ENCODE data around the gene PARP16.

Gene PARP16, protein sequence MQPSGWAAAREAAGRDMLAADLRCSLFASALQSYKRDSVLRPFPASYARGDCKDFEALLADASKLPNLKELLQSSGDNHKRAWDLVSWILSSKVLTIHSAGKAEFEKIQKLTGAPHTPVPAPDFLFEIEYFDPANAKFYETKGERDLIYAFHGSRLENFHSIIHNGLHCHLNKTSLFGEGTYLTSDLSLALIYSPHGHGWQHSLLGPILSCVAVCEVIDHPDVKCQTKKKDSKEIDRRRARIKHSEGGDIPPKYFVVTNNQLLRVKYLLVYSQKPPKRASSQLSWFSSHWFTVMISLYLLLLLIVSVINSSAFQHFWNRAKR

GRCh38 chr15:65286704-65287519 is at the start of gene PARP16:
TSS of gene PARP16 (minus strand) at chr15:65286883. CDS start at chr15:65286426, 457 bp downstream.
- peak; percentile 93 for DNase-seq

DNA sequence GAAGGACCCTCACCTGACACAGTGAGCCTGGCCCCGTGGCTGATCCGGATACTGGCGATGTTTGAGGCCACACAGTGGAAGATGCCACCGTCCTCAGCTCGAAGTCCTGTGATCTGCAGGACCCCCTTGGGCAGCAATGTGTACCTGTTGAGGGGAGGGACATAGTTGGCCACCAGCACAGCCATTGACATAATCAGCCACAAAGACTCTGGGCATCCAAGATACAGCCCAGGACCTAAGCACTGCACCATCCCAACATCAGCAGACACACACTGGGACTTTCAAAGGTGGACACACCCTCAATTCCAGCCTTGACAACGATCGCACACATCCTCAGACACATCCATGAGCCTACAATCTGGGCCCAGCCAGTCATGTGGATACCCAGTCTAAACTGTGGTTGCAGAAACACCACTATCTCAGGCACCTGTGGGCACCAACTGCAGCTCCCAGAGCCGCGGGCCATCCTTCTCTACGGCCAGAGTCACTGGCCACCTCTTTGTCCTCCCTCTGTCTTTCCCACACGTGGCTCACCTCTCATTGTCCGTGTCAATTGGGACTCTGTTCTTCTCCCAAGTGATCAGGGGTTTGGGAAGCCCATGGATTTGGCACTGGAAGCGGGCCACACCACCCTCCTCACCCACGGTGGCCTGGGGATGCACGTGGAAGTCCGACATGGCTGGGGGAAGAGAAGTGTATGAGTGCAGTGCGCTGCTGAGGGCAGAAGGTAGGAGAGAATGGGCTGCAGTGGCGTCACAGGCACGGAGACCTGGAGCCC is 48.8 kb upstream of the PARP16 start:
- peak; percentile 10 for DNase-seq

GRCh38 chr15:65334586-65335231 is 48.0 kb upstream of the PARP16 start:
- peak; percentile 15 for DNase-seq

DNA sequence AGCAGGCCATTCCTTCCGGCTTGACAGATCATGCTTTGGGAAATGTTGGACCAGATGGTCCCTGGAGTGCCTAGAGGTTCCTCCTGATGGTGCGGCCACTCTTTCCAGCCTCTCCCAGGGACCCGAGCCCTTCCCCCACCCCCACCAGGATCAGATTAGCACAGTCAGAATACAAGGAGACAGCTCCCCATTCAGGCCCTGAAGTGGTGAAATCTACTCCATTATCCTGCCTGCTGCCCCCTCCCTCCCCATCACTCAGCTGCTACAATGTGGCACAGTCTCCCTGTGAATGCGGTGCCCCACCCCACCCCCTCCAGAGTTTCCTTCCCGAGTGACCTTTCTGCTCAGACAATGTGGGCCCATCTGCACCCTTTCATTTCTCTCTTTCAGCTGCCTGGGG is 47.2 kb upstream of the PARP16 start:
- no peak for DNase-seq

DNA sequence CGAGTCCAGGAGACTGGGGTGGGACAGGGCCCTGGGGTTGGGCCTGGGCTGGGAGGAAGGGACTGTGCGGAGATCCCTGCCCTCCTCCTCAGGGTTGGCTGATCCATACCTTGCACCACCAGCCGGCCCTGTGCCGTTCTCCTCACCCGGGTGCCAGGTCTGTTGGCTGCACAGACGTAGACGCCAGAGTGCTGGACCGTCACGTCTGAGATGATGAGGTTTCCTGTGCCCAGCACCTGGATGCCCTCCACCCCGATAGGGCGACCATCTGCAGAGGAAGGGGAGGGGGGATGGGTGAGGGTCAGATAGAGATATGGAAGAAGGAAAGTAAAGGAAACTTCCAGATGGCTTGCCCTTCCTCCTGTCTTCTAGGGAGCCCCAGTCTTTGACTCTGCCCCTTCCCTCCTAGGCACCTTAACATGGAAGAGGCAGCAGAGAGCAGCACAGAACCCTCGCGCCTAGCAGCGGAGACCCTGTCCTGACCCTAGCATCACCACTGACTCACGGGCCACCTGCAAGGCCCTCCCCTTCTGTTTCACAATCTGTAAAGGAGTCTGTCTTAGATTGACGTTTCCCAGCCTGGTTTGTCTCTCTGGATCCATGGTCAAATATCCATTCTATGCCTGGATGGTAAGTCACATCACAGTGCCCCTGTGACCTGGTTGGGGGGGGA is 46.6 kb upstream of the PARP16 start:
- DNase-seq = peak; percentile 15

DNA sequence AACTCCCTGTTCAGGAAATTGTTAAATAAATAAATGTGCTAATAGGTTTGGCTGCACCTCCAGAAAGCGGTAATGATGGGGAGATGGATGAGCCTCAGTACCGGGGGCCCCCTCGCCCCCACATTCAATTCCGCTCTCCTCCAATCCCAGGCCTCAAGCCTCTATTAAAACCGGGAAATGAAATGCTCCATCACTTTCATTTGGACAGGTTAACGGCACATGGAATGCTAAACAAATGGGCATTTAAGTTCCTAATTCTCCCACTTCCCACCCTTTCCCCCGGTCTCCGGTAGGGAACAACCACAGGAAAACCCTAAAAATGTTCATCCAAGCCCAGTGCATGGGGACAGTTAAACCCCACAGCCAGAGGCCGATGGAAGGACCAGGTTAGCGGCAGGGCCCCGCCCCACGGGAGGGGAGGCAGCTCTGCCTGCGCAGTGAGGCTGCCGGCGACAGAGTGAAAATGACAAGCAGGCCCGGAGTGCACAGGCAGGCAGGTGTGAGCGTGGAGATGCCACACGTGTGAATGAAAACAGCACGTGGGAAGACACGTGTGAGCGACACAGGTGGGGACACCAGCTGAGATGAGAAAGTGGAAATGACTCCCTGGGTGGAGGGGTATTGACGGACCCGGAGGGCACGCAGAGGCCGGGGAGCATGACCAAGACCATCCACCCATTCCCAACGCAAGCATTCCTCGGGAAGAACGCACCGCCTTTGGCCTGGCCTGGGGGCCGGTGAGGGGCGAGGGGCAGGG is 45.9 kb upstream of the PARP16 start:
- DNase-seq = peak; percentile 20

- DNase-seq = peak; percentile 26
These were observed 45.1 kb upstream of the PARP16 start for GRCh38 chr15:65331811-65332210.

DNA sequence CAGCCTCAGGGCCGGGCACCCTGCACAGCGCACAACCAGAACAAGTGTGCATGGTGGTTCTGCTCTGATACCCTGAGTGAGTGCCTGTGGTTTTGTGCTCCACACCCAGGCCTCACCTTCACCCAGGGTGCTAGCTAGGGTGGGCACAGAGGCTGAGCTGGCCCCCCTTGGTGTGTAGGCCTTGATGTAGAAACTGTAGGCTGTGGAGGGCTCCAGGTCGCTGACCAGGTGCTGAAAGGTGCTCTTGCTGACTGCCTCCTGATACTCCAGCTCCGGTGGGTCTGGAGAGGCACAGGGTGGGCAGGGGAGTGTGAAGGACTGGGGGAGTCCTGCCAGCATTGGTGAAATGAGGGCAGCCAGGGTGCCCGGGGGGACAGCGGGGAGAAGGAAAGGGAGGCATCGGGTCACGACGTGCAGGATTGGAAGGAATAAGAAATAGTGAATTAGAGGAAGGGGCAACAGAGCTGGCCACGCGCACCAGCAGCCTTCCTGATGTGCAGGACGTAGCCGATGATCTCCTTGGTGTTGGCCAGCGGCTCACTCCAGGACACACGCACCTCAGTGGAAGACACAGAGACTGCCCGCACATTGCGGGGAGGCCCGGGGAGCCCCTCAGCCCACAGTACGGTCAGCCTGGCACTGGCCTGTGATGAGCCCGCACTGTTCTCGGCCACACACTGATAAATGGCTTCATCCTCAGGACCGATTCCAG is 44.4 kb upstream of the PARP16 start:
- DNase-seq = peak; percentile 18

DNA sequence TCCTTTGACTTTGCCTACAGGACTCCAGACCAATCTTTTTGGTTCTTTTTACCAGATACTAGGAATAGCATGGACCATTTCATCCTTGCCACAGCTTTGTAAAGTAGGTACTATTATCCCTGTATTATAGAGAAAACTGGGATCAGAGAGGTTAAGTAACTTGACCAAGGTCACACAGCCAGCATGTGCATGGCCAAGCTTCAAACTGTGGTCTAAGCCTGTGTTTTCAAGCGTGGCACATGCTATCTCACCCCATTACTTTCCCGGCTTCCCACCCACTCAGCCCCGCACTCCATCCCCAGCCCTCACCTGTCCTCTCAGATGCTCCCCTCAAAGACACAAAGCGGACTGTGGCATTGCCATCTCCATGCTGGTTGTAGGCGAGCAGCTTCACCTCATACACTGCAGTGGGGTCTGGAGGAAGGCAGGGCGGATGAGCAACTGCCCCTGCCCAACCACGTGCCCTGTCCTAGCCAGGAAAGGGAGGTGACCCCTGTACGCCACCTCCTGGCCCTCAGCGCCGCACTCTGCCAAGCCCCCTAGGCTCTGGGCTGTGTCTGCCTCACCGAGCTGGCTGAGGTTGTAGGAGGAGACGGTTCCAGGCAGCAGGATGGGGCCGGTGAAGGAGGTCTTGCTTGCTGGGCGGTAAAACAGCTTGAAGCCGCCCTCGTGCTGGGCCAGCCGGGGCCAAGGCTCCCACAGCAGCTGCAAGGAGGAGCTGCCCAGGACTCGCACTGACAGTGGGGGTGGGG is 43.5 kb upstream of the PARP16 start:
- DNase-seq = peak; percentile 26

GRCh38 chr15:65329288-65329983 is 42.8 kb upstream of the PARP16 start:
- peak; percentile 19 for DNase-seq

DNA sequence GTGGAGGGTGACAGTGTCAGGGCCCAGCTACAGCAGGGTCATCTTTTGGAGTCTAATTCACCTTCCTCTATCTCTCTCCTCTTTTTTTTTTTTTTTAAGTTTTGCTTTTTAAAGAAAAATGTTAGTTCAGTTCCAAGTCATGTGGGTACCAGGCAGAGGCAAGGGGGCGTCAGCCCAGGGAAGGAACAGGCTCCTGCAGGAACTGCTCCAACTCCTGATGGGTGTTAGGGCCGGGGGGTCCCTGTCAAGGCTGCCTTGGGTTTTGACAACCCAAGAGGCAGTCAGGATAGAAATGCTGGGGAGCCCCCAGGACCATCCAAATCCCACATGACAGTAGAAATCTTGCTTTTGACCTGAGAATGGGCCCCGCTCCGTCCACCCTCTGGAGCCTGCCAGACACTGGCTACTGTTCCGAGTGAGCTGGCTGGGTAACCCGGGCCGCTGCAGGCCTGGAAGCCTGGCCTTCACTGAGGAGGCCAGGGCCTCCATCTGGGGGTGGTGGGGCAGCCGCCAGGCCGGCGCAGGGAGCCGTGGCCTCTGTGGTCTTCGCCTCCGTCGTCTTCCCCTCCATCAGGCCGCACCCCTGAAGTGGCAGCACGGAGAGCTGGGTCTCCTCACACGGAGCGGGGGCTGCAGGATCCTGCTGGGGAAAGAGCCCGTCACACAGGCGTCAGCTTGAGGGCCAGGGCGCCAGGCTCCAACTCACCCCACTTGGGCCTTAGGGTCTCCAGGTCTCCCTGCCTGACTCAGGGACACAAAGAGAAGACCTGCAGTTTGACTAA is 42.0 kb upstream of the PARP16 start:
- peak; percentile 16 for DNase-seq

GRCh38 chr15:65327651-65328393 is 41.1 kb upstream of the PARP16 start:
- no peak for DNase-seq

GRCh38 chr15:65326818-65327217 is 40.1 kb upstream of the PARP16 start:
- peak; percentile 10 for DNase-seq

DNA sequence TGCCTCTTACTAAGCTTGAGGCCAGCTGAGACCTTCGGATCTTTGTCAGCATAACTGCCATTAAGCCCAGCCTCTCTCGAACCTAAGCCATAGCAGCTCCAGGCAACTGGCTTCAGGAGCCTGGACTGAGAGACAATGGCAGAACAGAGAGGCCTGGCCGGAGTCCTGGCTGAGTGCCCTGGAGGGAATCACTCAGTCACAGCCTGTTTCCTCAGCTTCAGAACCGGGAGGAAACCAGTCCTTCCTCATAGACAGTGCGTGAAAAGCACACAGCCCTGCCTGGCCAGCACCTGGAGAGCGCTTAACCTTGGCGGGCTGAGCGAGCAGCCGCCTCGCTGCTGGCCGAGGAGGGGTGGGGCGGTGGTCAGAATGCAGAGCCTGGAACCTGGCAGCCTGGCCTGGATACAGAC is 39.4 kb upstream of the PARP16 start:
- peak; percentile 37 for DNase-seq

GRCh38 chr15:65323071-65323511 is 36.4 kb upstream of the PARP16 start:
- peak; percentile 84 for DNase-seq

- DNase-seq = peak; percentile 83
These were observed 32.2 kb upstream of the PARP16 start for GRCh38 chr15:65318870-65319356.

- DNase-seq = peak; percentile 51
These were observed 25.8 kb upstream of the PARP16 start for GRCh38 chr15:65312400-65312916.

Measured in left hindlimb (tissue), 1 donor.